GM12891 (cell line): ENCODE measurements around the gene UBASH3B.
"Not testable (repeated sequence)": the region's sequence is repeated elsewhere in the genome, so short reads cannot be mapped to it uniquely, and the experiment has no call there.

Experiments used
- DNase-seq: peaks from one replicate; pipeline ENCODE4 v3.0.0; 2011; ENCODE audit warnings: low spot score; ENCODE audit not compliant: insufficient read length
- FAIRE-seq: peaks from 2 replicates; lab custom pipeline; 2011; peaks lifted over from hg19 to GRCh38; lab: Jason Lieb, UNC
- PAX5 ChIP-seq: IDR thresholded peaks from 2 replicates; pipeline ENCODE4 v1.6.1; 2011; ENCODE audit warnings: low read length, moderate library complexity, mild to moderate bottlenecking; ENCODE audit not compliant: insufficient read depth, severe bottlenecking
- POLR2A ChIP-seq: IDR thresholded peaks from 2 replicates; pipeline ENCODE4 v1.6.1; 2011; ENCODE audit warnings: low read depth, low read length, control low read depth
- POLR2AphosphoS5 ChIP-seq: IDR thresholded peaks from 2 replicates; pipeline ENCODE4 v1.6.1; 2011; ENCODE audit warnings: low read depth, low read length, control low read depth
- POU2F2 ChIP-seq: IDR thresholded peaks from 2 replicates; pipeline ENCODE4 v1.6.1; 2011; ENCODE audit warnings: low read depth, mild to moderate bottlenecking, control low read depth, low read length, moderate library complexity
- SPI1 ChIP-seq: IDR thresholded peaks from 2 replicates; pipeline ENCODE4 v1.6.1; 2011; ENCODE audit warnings: low read depth, low read length, control low read depth
- TAF1 ChIP-seq: IDR thresholded peaks from 2 replicates; pipeline ENCODE4 v1.6.1; 2011; ENCODE audit warnings: low read depth, low read length, control low read depth

UBASH3B gene

GRCh38 chr11:122724520-122724919 lies 69.0 kb downstream of the UBASH3B start:
- no peak for FAIRE-seq
- DNase-seq = no peak
- TF ChIP-seq POLR2AphosphoS5 (no peak), PAX5 (no peak), TAF1 (no peak)

GRCh38 chr11:122726028-122726427 lies 70.5 kb downstream of the UBASH3B start:
- FAIRE-seq (no peak), DNase-seq (no peak)
- no peak for TF ChIP-seq POLR2AphosphoS5

- FAIRE-seq (peak; percentile 92), DNase-seq (no peak)
- TF ChIP-seq POLR2A = peak; percentile 31; the same call in 1 of the 2 replicates
- TF ChIP-seq POLR2AphosphoS5 = no peak; the same call in 1 of the 2 replicates
Measured at GRCh38 chr11:122727101-122727929, 71.8 kb downstream of the UBASH3B start.

- DNase-seq = no peak
- no peak for TF ChIP-seq SPI1
- no peak for TF ChIP-seq POLR2AphosphoS5
- no peak for TF ChIP-seq POU2F2
- TF ChIP-seq POLR2A = no peak
- TF ChIP-seq PAX5 = no peak
- TF ChIP-seq TAF1 = no peak
- no peak for FAIRE-seq
Measured at GRCh38 chr11:122728561-122728960, 73.0 kb downstream of the UBASH3B start.

- no peak for TF ChIP-seq PAX5
- no peak for TF ChIP-seq SPI1
- TF ChIP-seq POU2F2 = no peak
- no peak for TF ChIP-seq POLR2A
- TF ChIP-seq TAF1 = no peak
- TF ChIP-seq POLR2AphosphoS5 = no peak
- FAIRE-seq (no peak), DNase-seq (no peak)
Measured at GRCh38 chr11:122729139-122729538, 73.6 kb downstream of the UBASH3B start.

GRCh38 chr11:122730694-122731093 lies 75.2 kb downstream of the UBASH3B start:
- FAIRE-seq, DNase-seq: not testable (repeated sequence)

GRCh38 chr11:122731500-122731913 lies 76.0 kb downstream of the UBASH3B start:
- peak; percentile 76 for FAIRE-seq
- TF ChIP-seq PAX5 = no peak

GRCh38 chr11:122732342-122733315 lies 77.1 kb downstream of the UBASH3B start:
- FAIRE-seq (no peak), DNase-seq (no peak)
- TF ChIP-seq TAF1 (no peak), POLR2AphosphoS5 (no peak), PAX5 (no peak), POU2F2 (no peak), POLR2A (no peak), SPI1 (no peak)

More at GRCh38 chr11:122731500-122731913, 76.0 kb downstream of the UBASH3B start:
- DNase-seq = no peak

- DNase-seq = no peak
- FAIRE-seq = no peak
- TF ChIP-seq POLR2AphosphoS5 (no peak), POU2F2 (no peak), SPI1 (no peak), TAF1 (no peak), POLR2A (no peak), PAX5 (no peak)
Measured at GRCh38 chr11:122733318-122733717, 77.8 kb downstream of the UBASH3B start.

GRCh38 chr11:122734848-122735496 lies 79.5 kb downstream of the UBASH3B start:
- DNase-seq (no peak), FAIRE-seq (peak; percentile 64)

More at GRCh38 chr11:122734848-122735496, 79.5 kb downstream of the UBASH3B start:
- TF ChIP-seq POU2F2 = no peak
- no peak for TF ChIP-seq POLR2A
- no peak for TF ChIP-seq POLR2AphosphoS5
- TF ChIP-seq TAF1 = no peak
- TF ChIP-seq SPI1 = no peak
- TF ChIP-seq PAX5 = no peak
